ENCODE data around the gene TTC7B.

TTC7B gene

DNA sequence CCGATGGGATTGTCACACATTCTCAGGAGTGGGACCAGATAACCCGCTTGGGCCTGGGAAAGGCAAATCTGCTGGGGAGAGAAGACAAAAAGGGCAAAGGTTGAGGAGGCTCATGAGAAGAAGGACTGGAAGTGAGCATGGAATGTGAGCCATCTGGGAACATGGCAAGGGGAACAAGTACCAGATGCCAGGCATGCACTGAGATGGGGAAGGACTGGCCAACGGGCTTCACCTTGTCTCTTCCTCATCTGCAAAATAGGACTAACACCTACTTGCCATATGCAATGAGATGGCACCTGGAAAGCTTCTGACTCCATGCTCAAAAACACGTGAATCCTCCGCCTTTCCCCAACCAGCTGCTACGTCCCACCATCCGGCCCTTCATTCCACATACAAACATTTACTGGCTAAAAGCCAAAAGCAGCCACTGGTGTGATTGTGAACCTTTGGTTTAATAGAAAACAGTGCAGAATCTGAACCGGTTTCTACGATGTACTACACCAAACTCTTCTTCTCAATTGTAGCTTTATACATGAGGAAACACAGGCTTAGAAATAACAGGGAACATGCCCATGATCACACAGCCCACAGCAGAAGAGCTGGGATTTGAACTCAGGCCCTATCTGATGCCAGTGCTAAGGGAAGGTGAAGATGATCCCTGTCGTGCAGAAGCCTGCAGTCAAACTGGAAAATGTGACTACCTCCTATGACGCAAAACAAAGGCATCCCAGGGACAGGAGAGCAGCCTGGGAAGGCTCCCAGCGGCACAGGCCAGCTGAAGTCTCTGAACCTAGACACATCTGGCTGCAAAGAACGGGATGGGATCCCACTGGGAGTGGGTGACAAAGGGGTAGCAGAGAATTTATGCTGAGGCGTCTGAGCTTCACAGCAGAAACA is 112.1 kb downstream of the TTC7B start:
- no peak for DNase-seq (ENCODE audit: low spot score)

- DNase-seq (ENCODE audit: low spot score): no peak
Observed at GRCh38 chr14:90700933-90701776, 115.1 kb downstream of the TTC7B start.

DNA sequence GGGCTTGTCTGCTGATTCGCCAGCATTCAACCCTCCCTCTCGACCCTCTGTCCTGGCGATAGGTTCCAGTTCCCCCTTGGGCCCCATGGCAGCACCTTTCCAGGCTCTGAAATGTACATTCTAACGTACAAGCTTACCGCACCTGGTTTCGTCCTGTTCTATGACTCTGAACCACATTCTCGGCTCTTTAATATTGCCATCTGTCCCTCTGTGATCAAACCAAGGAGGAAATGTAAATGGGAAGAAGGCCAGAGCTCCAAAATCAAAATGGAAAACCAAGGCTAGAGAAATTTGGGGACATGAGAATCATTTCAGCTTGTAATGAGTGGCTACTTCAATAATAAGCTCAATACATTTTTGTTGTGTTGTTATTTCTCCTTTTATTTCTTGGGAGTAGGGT is 117.2 kb downstream of the TTC7B start:
- no peak for DNase-seq (ENCODE audit: low spot score)

DNA sequence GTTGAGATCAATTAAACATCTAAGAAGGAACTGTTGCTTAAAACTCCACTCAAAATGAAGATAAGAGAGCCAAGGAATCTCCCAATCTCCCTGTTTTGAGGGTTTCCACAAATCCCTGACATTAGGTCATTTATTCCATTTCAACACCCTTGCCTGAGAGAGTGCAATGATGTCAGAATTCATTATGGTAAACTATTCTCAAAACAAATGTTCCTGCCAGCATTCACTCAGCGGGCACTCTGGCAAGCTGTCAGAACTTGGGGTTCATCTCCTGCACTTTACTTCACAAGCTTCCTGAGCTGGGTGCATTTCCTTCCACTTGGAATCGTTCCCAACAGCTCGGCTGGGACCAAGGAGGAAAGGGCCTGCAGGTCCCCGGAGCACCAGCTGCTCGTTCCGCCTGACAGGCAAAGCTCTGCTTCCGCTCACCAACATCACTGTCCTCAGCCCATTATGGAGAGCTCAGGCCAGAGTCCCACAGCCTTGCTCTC is 117.8 kb downstream of the TTC7B start:
- peak; percentile 46 for DNase-seq (ENCODE audit: low spot score)

GRCh38 chr14:90697577-90698206 is 118.5 kb downstream of the TTC7B start:
- peak; percentile 92 for DNase-seq (ENCODE audit: low spot score)

GRCh38 chr14:90697132-90697531 is 119.1 kb downstream of the TTC7B start:
- DNase-seq (ENCODE audit: low spot score): no peak

DNA sequence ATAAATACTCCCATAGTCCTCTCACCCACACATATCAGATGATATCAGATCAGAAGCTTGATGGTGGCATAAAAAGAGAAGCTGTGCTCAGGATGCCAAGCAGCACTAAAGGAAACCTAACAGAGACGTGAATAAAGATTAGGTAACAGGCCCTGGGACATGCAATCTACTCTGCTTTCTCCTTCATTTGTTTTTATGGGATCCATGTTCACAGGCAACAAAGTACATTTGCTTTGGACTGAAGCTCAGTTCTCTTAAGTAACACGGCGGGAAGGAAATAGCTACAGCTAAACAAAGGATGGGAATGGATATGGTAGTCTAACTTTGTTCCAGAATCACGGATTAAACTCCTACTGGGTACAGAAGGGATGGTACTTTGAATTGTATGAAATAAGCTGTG is 119.5 kb downstream of the TTC7B start:
- no peak for DNase-seq (ENCODE audit: low spot score)

GRCh38 chr14:90695997-90696660 is 120.1 kb downstream of the TTC7B start:
- DNase-seq (ENCODE audit: low spot score): no peak

GRCh38 chr14:90693413-90693812 is 122.8 kb downstream of the TTC7B start:
- DNase-seq (ENCODE audit: low spot score): no peak

- DNase-seq (ENCODE audit: low spot score): no peak
Observed at GRCh38 chr14:90692826-90693225, 123.4 kb downstream of the TTC7B start.

DNA sequence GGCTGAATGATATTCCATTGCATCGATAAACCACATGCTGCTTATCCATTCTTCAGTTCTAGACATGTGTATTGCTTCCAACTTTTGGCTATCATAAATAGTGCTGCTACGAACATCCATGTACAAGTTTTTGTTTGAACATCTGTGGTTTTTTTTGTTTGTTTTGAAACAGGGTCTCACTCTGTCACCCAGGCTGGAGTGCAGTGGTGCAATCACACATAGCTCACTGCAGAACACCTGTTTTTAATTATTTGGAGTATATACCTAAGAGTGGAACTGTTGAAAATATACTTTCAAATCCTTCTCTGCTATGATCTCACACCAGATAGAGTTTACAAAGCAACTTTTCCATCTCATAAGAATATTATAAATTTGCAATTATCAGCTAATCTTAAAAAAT is 124.2 kb downstream of the TTC7B start:
- DNase-seq (ENCODE audit: low spot score): no peak

GRCh38 chr14:90691627-90692026 is 124.6 kb downstream of the TTC7B start:
- no peak for DNase-seq (ENCODE audit: low spot score)

DNA sequence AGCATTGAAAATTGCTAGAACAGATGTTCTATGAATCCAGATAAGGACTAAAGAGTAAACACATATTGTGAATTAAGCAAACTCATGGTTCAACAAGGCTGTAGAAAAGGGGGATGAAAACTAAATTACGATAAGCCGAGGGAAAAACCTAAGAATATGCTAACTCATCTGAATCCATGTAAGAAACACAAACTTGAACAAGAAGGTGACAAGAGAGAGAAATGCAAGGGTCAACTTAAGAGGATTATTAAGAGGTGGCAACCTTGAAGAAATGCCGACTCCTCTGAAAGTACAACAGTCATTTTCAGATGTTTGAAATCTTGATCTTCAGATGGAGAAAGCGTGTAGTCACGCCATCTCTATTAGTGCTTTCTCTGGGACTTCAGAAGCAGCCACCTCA is 128.6 kb downstream of the TTC7B start:
- DNase-seq (ENCODE audit: low spot score): no peak

- no peak for DNase-seq (ENCODE audit: low spot score)
Observed at GRCh38 chr14:90682615-90683014, 133.6 kb downstream of the TTC7B start.

DNA sequence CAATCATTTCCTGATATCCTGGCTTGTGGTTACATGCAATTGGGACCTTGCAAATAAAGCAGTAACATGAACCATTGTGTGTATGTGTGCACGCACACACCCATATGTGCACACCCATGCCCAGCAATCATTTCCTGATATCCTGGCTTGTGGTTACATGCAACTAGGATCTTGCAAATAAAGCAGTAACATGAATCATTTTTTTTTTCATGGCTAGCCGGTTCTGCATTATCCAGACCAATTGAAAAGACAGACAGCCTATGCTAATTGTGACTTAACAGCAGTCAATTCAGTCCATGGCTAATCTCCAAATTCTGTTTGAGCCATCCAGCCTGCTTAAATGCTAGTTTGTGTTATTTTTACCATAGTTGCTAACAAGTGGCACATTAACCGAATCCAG is 134.3 kb downstream of the TTC7B start:
- no peak for DNase-seq (ENCODE audit: low spot score)

DNA sequence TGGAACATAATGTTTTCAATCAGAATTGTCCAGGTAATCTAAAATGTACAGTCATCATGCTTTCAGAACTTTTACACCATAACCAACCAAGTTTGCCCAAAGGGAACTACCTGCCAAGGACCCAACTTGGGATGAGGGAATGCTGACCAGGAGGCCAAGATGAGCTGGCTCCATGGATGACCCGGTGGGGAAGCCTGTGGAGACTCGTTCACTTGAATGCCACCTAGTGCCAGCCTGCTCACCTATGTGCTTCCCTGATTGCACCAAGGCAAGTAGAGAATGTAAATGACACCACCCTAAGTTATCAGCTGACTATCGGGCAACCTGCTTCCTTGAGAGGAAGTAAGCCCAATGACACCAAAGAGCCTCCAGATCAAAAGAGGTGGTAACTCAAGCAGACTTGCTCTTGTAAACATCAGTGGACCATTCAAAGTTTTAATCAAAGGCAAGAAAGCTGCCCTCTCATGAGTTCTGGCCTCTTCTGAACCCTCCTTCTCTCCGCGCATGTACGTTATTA is 137.3 kb downstream of the TTC7B start:
- no peak for DNase-seq (ENCODE audit: low spot score)

DNA sequence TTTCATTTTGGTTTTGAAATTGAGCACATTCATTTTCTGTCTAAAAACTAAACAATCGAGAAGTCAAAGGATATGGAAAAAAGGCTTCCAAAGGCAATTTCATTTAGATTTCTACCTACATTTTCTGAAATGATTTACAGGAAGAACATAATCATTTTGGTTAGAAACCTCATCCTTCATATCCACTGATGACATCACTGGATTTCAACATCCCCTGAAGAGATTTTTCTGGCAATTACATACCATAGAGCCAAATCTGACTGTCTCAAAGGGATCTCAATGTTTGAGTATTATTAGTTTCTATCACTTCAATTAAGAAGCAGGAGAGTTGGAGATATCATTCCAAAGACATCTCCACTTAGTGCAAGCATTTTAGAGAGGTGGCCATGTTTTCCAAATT is 137.8 kb downstream of the TTC7B start:
- DNase-seq (ENCODE audit: low spot score): no peak

DNA sequence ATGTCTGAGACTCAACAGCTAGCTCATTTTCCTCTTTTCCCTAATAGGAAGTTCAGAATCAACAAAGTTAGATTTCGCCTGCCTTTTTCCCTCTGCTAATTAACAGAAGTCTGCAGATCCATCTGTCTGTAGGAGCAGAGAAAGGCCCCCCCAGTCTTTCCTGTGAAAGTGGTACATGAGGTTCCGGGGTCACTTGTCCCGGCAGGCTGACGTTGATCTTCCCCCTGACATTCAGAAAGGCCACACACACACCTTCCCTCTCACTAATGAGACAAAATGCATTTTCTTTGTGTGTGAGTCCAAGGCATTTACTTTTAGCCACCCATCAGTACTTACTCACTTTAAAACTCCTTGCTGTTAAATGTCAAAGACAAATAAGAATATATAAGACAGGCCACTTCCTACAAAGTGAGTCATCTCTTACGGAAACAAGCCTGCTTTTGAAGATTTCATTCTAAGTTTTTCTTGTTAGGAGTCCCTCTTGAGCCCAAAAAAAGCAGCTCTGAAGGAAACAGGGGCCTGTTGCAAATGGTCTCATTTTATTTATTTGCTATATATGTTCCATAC is 138.7 kb downstream of the TTC7B start:
- DNase-seq (ENCODE audit: low spot score): peak; percentile 22

DNA sequence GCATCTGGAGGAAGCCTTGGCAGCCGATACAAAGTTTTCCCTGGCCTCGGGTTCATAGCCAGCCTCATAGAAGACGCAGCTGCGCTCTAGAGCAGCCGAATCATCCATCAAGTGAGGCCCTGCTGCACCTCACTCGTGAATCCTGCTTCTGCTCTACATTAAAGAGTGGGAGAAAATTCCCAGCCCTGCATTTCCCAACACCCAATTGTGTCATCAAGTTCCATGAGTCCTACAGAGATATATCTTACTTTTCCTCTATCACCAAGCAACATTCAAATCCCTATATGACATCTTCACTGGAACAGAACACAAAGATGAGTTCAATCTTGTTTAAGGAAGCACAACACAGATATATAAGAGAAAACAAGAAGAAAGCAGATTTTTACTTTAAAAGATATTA is 139.3 kb downstream of the TTC7B start:
- no peak for DNase-seq (ENCODE audit: low spot score)

GRCh38 chr14:90676356-90676755 is 139.9 kb downstream of the TTC7B start:
- DNase-seq (ENCODE audit: low spot score): no peak

DNA sequence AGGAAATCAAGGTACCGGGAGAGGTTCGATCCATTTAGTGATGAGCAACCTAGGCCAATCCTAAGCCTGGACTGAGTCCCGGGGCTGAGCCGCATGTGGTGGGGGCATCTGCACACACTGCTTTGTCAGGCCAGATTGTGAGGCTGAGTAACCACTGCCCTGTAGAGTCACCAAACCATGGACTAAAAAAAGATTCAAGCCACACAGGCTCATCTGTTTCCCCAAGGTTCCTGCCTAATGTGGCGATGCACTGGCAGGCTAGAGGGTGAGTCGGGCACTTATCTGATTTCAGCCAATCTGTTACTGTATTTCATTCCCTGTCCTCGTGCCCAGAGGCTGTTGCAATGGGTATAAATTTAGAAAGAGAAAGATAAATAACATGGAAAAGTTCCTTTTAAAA is 140.8 kb downstream of the TTC7B start:
- peak; percentile 77 for DNase-seq (ENCODE audit: low spot score)

Measured in AG20443 (cell line).